Upper lobe of left lung (tissue), 4 donors: ENCODE measurements around the gene LIX1L.

Experiments used
- CTCF ChIP-seq, 6 experiments: fragments of 450-650 bp in 4 of 6; fragments of 200-600 bp in 2 of 6; sonication (generic) in 2 of 6; IDR thresholded peaks; one replicate each; pipeline ENCODE4 v1.5.1; 2016 to 2019; ENCODE audit warnings: antibody characterized with exemption in 6 of 6
- EP300 ChIP-seq, 4 donors: sonication (generic); formaldehyde crosslinking; IDR thresholded peaks; one replicate each; pipeline ENCODE4 v1.5.1; 2017; ENCODE audit warnings: antibody characterized with exemption in 4 of 4, control low read depth in 2 of 4
- POLR2A ChIP-seq, 4 donors: fragments of 450-650 bp; IDR thresholded peaks; one replicate each; pipeline ENCODE4 v1.5.1; 2016 to 2017; ENCODE audit warnings: antibody characterized with exemption in 4 of 4, mild to moderate bottlenecking in 2 of 4
- POLR2AphosphoS5 ChIP-seq, 2 donors: sonication (generic); formaldehyde crosslinking; IDR thresholded peaks; one replicate each; pipeline ENCODE4 v1.5.1; 2017; ENCODE audit warnings: antibody characterized with exemption in 2 of 2

DNA sequence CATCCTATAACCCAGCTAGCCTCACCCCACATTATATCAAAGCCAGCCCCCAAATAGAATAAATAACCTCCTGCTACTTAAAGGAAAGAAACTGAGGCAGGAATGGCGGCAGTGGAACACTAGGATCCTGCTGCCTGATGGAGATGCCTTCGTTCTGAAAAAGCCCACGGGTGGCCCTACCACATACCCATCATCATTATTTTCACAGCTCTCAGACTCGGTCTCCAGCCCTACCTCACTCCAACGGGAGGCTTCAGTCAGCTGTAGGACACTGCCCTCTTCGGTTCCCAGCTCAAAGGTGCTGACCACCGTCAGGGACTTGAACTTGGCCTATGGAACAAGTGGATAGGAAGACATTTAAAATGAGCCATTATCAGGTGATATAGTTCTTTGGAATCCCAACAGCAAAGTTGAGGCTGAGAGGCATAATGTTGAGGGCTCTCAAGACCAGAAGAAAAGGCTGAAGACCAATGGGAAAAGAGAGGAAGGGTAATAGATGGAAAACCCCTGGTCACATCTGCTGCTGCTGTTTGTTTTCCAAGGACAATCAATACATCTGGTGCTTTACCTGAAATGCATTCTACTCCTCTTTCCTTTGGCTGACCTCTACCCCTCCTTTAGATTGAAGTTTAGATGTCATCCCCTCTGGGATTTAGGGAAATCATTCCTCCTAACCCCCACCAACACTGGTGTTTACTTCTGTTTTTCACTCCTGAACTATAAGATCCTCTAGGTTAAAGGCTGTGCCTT, 64.3 kb downstream of the LIX1L start:
- TF ChIP-seq POLR2A (IDR thresholded peaks at IDR 0.05) (no peak), EP300 (IDR thresholded peaks at IDR 0.05) (no peak), CTCF (IDR thresholded peaks at IDR 0.05) (no peak), POLR2AphosphoS5 (IDR thresholded peaks at IDR 0.05) (no peak)
